Measurements from ENCODE around the gene CENPB. TPM values are rescaled to one million over a fixed set of nuclear protein-coding genes. Genes with fewer than 3 reads are reported as not detected.

The CENPB gene
- total and polyA plus RNA-seq, 2 of the 4 experiments (the other 2 are of a cell fraction): 45.7 to 59.1 TPM

DNA sequence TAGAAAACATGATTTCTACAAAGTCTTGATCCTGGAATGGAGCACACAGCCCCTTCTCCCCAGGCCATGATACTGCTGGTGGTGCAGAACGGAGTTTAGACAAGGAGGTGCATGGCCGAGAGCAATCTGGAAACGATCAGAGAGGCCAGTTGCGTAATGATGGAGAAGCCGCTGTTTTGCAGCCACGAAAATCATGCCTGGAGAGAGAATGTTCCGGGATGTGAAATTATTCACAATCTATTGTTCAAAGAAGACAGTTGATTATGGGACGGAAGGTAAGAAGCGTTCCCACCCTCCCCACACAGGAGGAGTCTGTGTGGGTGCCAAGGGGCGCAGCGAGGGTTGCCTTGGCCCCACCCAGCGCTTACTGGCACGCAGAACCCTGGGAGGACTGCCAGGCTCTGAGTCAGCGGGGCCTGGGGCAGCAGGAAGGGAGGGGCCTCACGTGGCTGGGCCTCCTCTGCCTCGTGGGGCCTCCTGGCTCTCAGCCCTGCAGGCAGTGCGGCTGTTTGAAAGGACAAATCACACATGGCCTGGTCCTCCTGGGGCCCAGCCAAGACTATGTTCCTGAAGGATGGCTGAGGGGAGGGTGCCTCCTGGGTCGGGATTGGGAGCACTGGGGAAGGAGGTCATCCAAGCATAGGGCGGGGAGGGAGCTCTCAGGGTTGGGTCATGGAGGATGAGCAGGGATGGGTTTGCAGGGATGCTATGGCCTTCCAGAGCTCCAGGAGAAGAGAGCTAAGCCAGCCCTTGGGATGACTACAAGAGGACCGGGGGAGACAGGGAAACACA is 25.1 kb upstream of the CENPB start (continued):
- TF ChIP-seq, protein P1, sequence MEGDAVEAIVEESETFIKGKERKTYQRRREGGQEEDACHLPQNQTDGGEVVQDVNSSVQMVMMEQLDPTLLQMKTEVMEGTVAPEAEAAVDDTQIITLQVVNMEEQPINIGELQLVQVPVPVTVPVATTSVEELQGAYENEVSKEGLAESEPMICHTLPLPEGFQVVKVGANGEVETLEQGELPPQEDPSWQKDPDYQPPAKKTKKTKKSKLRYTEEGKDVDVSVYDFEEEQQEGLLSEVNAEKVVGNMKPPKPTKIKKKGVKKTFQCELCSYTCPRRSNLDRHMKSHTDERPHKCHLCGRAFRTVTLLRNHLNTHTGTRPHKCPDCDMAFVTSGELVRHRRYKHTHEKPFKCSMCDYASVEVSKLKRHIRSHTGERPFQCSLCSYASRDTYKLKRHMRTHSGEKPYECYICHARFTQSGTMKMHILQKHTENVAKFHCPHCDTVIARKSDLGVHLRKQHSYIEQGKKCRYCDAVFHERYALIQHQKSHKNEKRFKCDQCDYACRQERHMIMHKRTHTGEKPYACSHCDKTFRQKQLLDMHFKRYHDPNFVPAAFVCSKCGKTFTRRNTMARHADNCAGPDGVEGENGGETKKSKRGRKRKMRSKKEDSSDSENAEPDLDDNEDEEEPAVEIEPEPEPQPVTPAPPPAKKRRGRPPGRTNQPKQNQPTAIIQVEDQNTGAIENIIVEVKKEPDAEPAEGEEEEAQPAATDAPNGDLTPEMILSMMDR (conservative IDR thresholded peaks at IDR 0.05; ENCODE audit: low read depth, low read length): no peak
- peak; percentile 81 for TF ChIP-seq MXI1 (IDR thresholded peaks at IDR 0.05; ENCODE audit: borderline replicate concordance, low read depth, low read length)
- TF ChIP-seq RFX5 (IDR thresholded peaks at IDR 0.05; ENCODE audit: low read depth, low read length): no peak

Data from IMR-90 (cell line).